Measurements from ENCODE around the gene PDE2A. TPM values are rescaled to one million over a fixed set of nuclear protein-coding genes. Genes with fewer than 3 reads are reported as not detected.
"Not testable (repeated sequence)": the region's sequence is repeated elsewhere in the genome, so short reads cannot be mapped to it uniquely, and the experiment has no call there.

PDE2A gene
- total and polyA plus RNA-seq, 7 donors, result 6.0 to 20.1 (median 8.8) TPM

DNA sequence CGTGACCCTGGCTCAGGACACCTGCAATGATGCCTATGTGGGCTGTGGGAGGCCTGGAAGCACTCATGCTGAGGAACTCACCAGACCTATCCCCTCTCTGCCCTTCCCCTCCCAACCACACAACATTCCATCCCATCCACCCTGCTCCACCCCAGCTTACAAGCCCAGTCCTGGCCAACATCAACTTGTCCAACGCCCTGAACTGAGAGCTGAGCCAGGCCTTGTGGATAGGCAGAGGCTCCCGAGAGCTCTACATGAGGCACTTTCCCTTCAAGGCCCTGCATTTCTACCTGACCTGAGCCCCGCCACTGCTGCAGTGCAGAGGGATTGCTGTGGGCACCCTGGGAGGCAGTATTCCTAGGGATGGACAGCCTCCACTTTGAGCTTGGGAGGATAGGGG lies 112.4 kb downstream of the PDE2A start:
- TF ChIP-seq, protein P1, sequence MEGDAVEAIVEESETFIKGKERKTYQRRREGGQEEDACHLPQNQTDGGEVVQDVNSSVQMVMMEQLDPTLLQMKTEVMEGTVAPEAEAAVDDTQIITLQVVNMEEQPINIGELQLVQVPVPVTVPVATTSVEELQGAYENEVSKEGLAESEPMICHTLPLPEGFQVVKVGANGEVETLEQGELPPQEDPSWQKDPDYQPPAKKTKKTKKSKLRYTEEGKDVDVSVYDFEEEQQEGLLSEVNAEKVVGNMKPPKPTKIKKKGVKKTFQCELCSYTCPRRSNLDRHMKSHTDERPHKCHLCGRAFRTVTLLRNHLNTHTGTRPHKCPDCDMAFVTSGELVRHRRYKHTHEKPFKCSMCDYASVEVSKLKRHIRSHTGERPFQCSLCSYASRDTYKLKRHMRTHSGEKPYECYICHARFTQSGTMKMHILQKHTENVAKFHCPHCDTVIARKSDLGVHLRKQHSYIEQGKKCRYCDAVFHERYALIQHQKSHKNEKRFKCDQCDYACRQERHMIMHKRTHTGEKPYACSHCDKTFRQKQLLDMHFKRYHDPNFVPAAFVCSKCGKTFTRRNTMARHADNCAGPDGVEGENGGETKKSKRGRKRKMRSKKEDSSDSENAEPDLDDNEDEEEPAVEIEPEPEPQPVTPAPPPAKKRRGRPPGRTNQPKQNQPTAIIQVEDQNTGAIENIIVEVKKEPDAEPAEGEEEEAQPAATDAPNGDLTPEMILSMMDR (IDR thresholded peaks at IDR 0.05), result no peak
- intact Hi-C loops (cut with DNase I), result no loop called here
- no peak for ATAC-seq
- no peaks in the 10 kb centered on the region for H3K36me3 ChIP-seq (ENCODE audit: insufficient read depth in 1 of 2, low read depth in 1 of 2)
- no peak overlapping the region for H3K27ac ChIP-seq
- H3K27me3 ChIP-seq (ENCODE audit: insufficient read depth in 3 of 3, low read length in 2 of 3), result no peaks in the 10 kb centered on the region
- no peak overlapping the region for H3K4me3 ChIP-seq
- H3K4me1 ChIP-seq, result no peaks in the 10 kb centered on the region
- H3K9me3 ChIP-seq, result no peaks in the 10 kb centered on the region
- WGBS, 3 donors, result 78 to 87% (median 81%) methylated on average over 4 of the region's 4 CpGs
- DNase-seq, result no peak

DNA sequence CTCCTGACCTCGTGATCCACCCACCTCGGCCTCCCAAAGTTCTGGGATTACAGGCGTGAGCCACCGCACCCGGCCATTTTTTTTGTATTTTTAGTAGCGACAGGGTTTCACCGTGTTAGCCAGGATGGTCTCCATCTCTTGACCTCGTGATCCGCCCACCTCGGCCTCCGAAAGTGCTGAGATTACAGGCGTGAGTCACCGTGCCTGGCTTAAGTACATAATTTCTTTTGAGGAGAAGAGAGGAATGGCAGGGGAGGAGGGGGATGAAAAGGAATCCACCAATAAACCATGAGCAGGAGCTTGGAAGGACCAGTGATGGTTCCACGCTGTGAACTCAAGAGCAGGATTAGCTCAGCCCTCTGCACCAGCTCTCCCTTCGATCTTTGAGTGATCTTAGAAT lies 113.4 kb downstream of the PDE2A start:
- H3K27me3 ChIP-seq (ENCODE audit: insufficient read depth in 3 of 3, low read length in 2 of 3); intact Hi-C loops (cut with DNase I); H3K4me3 ChIP-seq; DNase-seq; H3K27ac ChIP-seq; H3K9me3 ChIP-seq; ATAC-seq; H3K4me1 ChIP-seq; H3K36me3 ChIP-seq (ENCODE audit: insufficient read depth in 1 of 2, low read depth in 1 of 2): not testable (repeated sequence)
- 86 to 95% (median 92%) methylated on average over 15 of the region's 15 CpGs for WGBS, 3 donors

DNA sequence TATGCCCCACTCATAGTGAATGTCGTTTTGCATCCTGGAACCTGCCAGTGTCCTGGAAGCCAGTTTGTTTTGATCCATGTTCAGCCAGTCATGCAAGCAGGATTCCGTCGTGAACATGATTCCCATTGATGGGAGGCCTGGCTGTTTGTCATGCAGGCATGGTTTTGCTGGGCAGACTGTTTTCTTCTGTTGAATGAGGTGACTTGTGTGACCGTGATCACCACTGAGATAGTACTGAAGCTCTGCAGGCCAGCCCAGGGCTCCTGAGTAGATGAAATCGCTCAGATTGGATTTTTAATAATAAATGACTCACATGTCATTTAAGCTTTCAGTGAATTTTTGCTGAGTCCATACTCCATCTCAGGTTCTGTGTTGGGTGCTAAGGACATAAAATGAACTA lies 117.8 kb downstream of the PDE2A start:
- intact Hi-C loops (cut with DNase I), result no loop called here
- no peaks in the 10 kb centered on the region for H3K9me3 ChIP-seq
- no peaks in the 10 kb centered on the region for H3K27me3 ChIP-seq (ENCODE audit: insufficient read depth in 3 of 3, low read length in 2 of 3)
- no peak overlapping the region for H3K4me3 ChIP-seq
- no peaks in the 10 kb centered on the region for H3K4me1 ChIP-seq
- WGBS, 3 donors, result 72 to 80% (median 74%) methylated on average over 5 of the region's 5 CpGs
- DNase-seq (no peak), ATAC-seq (no peak)
- no peak overlapping the region for H3K27ac ChIP-seq
- H3K36me3 ChIP-seq (ENCODE audit: insufficient read depth in 1 of 2, low read depth in 1 of 2), result no peaks in the 10 kb centered on the region
- TF ChIP-seq, protein P1 (IDR thresholded peaks at IDR 0.05), result no peak

DNA sequence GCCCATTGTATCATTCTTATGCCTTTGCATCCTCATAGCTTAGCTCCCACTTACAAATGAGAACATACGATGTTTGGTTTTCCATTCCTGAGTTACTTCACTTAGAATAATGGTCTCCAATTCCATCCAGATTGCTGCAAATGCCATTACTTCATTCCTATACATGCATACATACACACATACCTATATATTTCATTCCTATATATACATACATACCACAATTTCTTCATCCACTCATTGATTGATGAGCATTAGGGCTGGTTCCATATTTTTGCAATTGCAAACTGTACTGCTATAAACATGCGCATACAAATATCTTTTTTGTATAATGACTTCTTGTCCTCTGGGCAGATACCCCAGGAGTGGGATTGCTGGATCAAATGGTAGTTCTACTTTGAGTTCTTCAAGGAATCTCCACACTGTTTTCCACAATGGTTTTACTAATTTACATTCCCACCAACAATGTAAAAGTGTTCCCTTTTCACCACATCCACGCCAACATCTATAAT lies 119.2 kb downstream of the PDE2A start:
- ATAC-seq; H3K4me1 ChIP-seq; intact Hi-C loops (cut with DNase I); H3K27ac ChIP-seq; H3K36me3 ChIP-seq (ENCODE audit: insufficient read depth in 1 of 2, low read depth in 1 of 2); H3K27me3 ChIP-seq (ENCODE audit: insufficient read depth in 3 of 3, low read length in 2 of 3); H3K9me3 ChIP-seq; H3K4me3 ChIP-seq; DNase-seq: not testable (repeated sequence)
- WGBS, 3 donors, result 77 to 92% (median 89%) methylated on average over 3 of the region's 3 CpGs

DNA sequence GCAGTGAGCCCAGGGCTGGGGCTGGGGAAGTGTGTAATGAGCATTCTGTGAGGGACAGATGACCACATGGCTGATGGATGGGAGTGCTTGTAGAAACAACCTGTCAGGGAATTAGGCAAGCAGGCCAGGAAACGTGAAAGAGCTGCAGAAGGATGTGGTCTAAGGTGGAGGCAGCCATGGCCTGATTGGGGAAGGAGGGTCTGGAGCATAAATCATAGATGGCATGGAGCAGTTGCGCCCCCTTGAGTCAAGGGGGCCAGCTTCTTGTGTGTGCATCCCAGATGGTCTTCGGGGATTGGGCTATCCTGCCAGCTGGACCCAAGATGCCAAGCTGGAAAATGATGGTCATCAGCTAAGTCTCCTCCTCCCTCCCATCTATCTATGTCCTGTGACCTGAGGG lies 120.5 kb downstream of the PDE2A start:
- no peaks in the 10 kb centered on the region for H3K27me3 ChIP-seq (ENCODE audit: insufficient read depth in 3 of 3, low read length in 2 of 3)
- DNase-seq, result no peak
- no peak for ATAC-seq
- TF ChIP-seq, protein P1 (IDR thresholded peaks at IDR 0.05), result no peak
- peaks cover 8% of the 10 kb centered on the region for H3K4me1 ChIP-seq
- no peak overlapping the region for H3K4me3 ChIP-seq
- no peak overlapping the region for H3K27ac ChIP-seq
- 68 to 77% (median 74%) methylated on average over 3 of the region's 3 CpGs for WGBS, 3 donors
- intact Hi-C loops (cut with DNase I), result no loop called here
- no peaks in the 10 kb centered on the region for H3K9me3 ChIP-seq
- no peaks in the 10 kb centered on the region for H3K36me3 ChIP-seq (ENCODE audit: insufficient read depth in 1 of 2, low read depth in 1 of 2)

DNA sequence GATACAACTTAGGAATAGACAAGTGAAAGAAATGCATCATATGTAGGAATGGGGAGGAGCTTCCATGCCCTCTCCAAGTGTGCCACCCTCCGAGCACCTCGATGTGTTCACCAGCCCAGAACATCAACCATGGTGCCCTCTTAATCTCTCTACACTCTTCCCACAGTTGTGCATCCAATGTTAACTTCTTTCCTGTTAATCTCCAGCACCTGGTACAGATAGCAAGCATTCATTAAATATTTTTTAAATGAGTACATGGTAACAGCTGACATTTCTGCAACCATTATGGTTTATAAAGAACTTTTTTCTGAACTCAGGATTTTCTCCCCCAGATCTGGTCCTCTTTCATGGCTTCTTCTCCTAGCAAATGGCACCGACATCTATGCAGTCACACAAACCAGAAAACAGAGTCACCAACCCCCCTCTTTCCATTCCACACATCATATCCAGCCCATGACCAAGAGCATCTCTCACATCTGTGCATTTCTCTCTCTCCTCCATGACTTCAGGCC lies 121.8 kb downstream of the PDE2A start:
- no peak overlapping the region for H3K27ac ChIP-seq
- 44 to 67% (median 45%) methylated on average over 3 of the region's 3 CpGs for WGBS, 3 donors
- TF ChIP-seq, protein P1 (IDR thresholded peaks at IDR 0.05), result no peak
- no peak for DNase-seq
- no peak overlapping the region for H3K4me3 ChIP-seq
- no peaks in the 10 kb centered on the region for H3K27me3 ChIP-seq (ENCODE audit: insufficient read depth in 3 of 3, low read length in 2 of 3)
- ATAC-seq, result no peak
- H3K4me1 ChIP-seq, result peaks cover 9% of the 10 kb centered on the region
- no peaks in the 10 kb centered on the region for H3K9me3 ChIP-seq
- no peaks in the 10 kb centered on the region for H3K36me3 ChIP-seq (ENCODE audit: insufficient read depth in 1 of 2, low read depth in 1 of 2)
- intact Hi-C loops (cut with DNase I), result no loop called here

All from psoas muscle (tissue), 8 donors.